ENCODE data around the gene AQR.

GRCh38 chr15:34889476-34889875, 80.1 kb downstream of the AQR start:
- TF ChIP-seq CEBPB (IDR thresholded peaks at IDR 0.05; ENCODE audit: low read depth) (no peak), CTCF (IDR thresholded peaks at IDR 0.05 in 2 of 3, conservative IDR thresholded peaks at IDR 0.05 in 1 of 3; ENCODE audit: borderline replicate concordance in 1 of 3, insufficient read depth in 1 of 3, low read depth in 2 of 3, low read length in 2 of 3) (no peak), POLR2AphosphoS5 (IDR thresholded peaks at IDR 0.05; ENCODE audit: low read depth, low read length) (no peak), POLR2A (IDR thresholded peaks at IDR 0.05; ENCODE audit: borderline replicate concordance, extremely low read depth, insufficient read depth, insufficient read length) (no peak), EZH2 (IDR thresholded peaks at IDR 0.05) (no peak), REST (IDR thresholded peaks at IDR 0.05; ENCODE audit: low read depth) (no peak), ELF1 (IDR thresholded peaks at IDR 0.05; ENCODE audit: borderline replicate concordance, low read depth) (no peak), EGR1 (IDR thresholded peaks at IDR 0.05; ENCODE audit: low read depth) (no peak), YY1 (IDR thresholded peaks at IDR 0.05; ENCODE audit: extremely low read depth, insufficient replicate concordance, low read depth, low read length) (no peak), CBX3 (IDR thresholded peaks at IDR 0.05; ENCODE audit: low read depth) (no peak), JUND (IDR thresholded peaks at IDR 0.05) (no peak), ZNF274 (IDR thresholded peaks at IDR 0.05; ENCODE audit: low read depth, low read length) (no peak), TCF7L2 (IDR thresholded peaks at IDR 0.05; ENCODE audit: borderline replicate concordance, extremely low read depth, insufficient read depth, insufficient read length) (no peak), FOSL1 (IDR thresholded peaks at IDR 0.05; ENCODE audit: low read depth) (no peak)
